Thymus (tissue), 11 donors: ENCODE results near the gene MAPK11. TPM values are rescaled to one million over a fixed set of nuclear protein-coding genes. Genes with fewer than 3 reads are reported as not detected.

Source experiments
- DNase-seq, 9 donors: peaks; one replicate each; pipeline ENCODE4 v3.0.0-alpha.2; 2013; ENCODE audit warnings: low spot score in 9 of 9, low read depth in 6 of 9, missing footprints in 1 of 9
- H3K27ac ChIP-seq, 2 donors: one replicate each; pipeline ENCODE4 v1.5.1; 2013; ENCODE audit warnings: control low read depth in 1 of 2, low read depth in 1 of 2, low read length in 1 of 2, mild to moderate bottlenecking in 1 of 2, moderate library complexity in 1 of 2
- H3K27me3 ChIP-seq, 2 donors: one replicate each; pipeline ENCODE4 v1.5.1; 2013; ENCODE audit warnings: low read length in 1 of 2; ENCODE audit not compliant: control insufficient read depth in 2 of 2, insufficient read depth in 1 of 2
- H3K36me3 ChIP-seq, 2 donors: one replicate each; pipeline ENCODE4 v1.5.1; 2013; ENCODE audit warnings: low read length in 1 of 2, mild to moderate bottlenecking in 1 of 2, moderate library complexity in 1 of 2; ENCODE audit not compliant: control insufficient read depth in 2 of 2, insufficient read depth in 2 of 2
- H3K4me1 ChIP-seq, 2 donors: one replicate each; pipeline ENCODE4 v1.5.1; 2013; ENCODE audit warnings: low read length in 2 of 2; ENCODE audit not compliant: control insufficient read depth in 2 of 2, insufficient read depth in 2 of 2
- H3K4me3 ChIP-seq, 2 donors: one replicate each; pipeline ENCODE4 v1.5.1; 2013; ENCODE audit warnings: low read length in 2 of 2, control low read depth in 1 of 2, mild to moderate bottlenecking in 1 of 2
- H3K9me3 ChIP-seq, 2 donors: one replicate each; pipeline ENCODE4 v1.5.1; 2013; ENCODE audit warnings: low read length in 1 of 2, mild to moderate bottlenecking in 1 of 2; ENCODE audit not compliant: control insufficient read depth in 2 of 2, insufficient read depth in 1 of 2
- WGBS: extraction: QIAGEN DNeasy Blood & Tissue Kit; methylation state at CpG from one replicate; pipeline ENCODE4 v1.1.7; 2013; 5-methylcytosine and 5-hydroxymethylcytosine counted together
- polyA plus RNA-seq: library from polyadenylated mRNA; stranded (reverse); fragments of 200-250 nt; gene quantifications from one replicate; pipeline ENCODE4 v1.2.3, GENCODE V29; 2013
- total RNA-seq: library from RNA; stranded (reverse); fragments of 120-200 nt; gene quantifications from one replicate; pipeline ENCODE4 v1.2.4, GENCODE V29; 2013
- donor health status: healthy.

MAPK11 gene
- total and polyA plus RNA-seq, 2 donors = 3.7 to 17.7 TPM

- H3K36me3 ChIP-seq = peaks cover 80 to 82% of the 10 kb centered on the region in 2 donors
- WGBS = 92% methylated on average over 17 of the region's 17 CpGs
- no peak overlapping the region for H3K4me3 ChIP-seq
- peaks cover 1 to 2% of the 10 kb centered on the region in 2 donors for H3K9me3 ChIP-seq
- no peak overlapping the region for H3K27ac ChIP-seq
- H3K27me3 ChIP-seq = no peaks in the 10 kb centered on the region
- no peaks in the 10 kb centered on the region for H3K4me1 ChIP-seq
- DNase-seq = no peak
These were observed 54.7 kb downstream of the MAPK11 start for GRCh38 chr22:50215297-50216054.

Other genes starting within 250 kb of the MAPK11 start
- gene TTLL8, start 212.1 kb downstream of the MAPK11 start, total RNA-seq = not detected
- gene TTLL8, start 212.1 kb downstream of the MAPK11 start, polyA plus RNA-seq = not detected
- 2.4 TPM for gene MLC1, start 185.0 kb downstream of the MAPK11 start, total RNA-seq
- 0.48 TPM for gene MLC1, start 185.0 kb downstream of the MAPK11 start, polyA plus RNA-seq
- gene MOV10L1, start 180.4 kb downstream of the MAPK11 start, total RNA-seq = 0.14 TPM
- gene MOV10L1, start 180.4 kb downstream of the MAPK11 start, polyA plus RNA-seq = 0.32 TPM
- gene PANX2, start 99.6 kb downstream of the MAPK11 start, total RNA-seq = 0.09 TPM
- 1.6 TPM for gene PANX2, start 99.6 kb downstream of the MAPK11 start, polyA plus RNA-seq
- 31.1 TPM for gene TRABD, start 84.5 kb downstream of the MAPK11 start, total RNA-seq
- gene TRABD, start 84.5 kb downstream of the MAPK11 start, polyA plus RNA-seq = 102 TPM
- gene SELENOO, start 69.4 kb downstream of the MAPK11 start, total RNA-seq = 17.4 TPM
- 62.1 TPM for gene SELENOO, start 69.4 kb downstream of the MAPK11 start, polyA plus RNA-seq
- gene TUBGCP6, start 25.4 kb downstream of the MAPK11 start, total RNA-seq = 29.2 TPM
- 96.6 TPM for gene TUBGCP6, start 25.4 kb downstream of the MAPK11 start, polyA plus RNA-seq
- gene HDAC10, start 19.1 kb downstream of the MAPK11 start, total RNA-seq = 11.6 TPM
- gene HDAC10, start 19.1 kb downstream of the MAPK11 start, polyA plus RNA-seq = 61.6 TPM
- gene MAPK12, start 8.7 kb downstream of the MAPK11 start, total RNA-seq = 2.2 TPM
- gene MAPK12, start 8.7 kb downstream of the MAPK11 start, polyA plus RNA-seq = 8.2 TPM
- gene PLXNB2, start 37.3 kb upstream of the MAPK11 start, total RNA-seq = 13.1 TPM
- 53.2 TPM for gene PLXNB2, start 37.3 kb upstream of the MAPK11 start, polyA plus RNA-seq
- 1.4 TPM for gene DENND6B, start 56.6 kb upstream of the MAPK11 start, total RNA-seq
- gene DENND6B, start 56.6 kb upstream of the MAPK11 start, polyA plus RNA-seq = 8.3 TPM
- 45.7 TPM for gene PPP6R2, start 72.9 kb upstream of the MAPK11 start, total RNA-seq
- 45.4 TPM for gene PPP6R2, start 72.9 kb upstream of the MAPK11 start, polyA plus RNA-seq
- gene SBF1, start 204.7 kb upstream of the MAPK11 start, total RNA-seq = 56.7 TPM
- 88.2 TPM for gene SBF1, start 204.7 kb upstream of the MAPK11 start, polyA plus RNA-seq
- 1.5 TPM for gene ADM2, start 211.2 kb upstream of the MAPK11 start, total RNA-seq
- gene ADM2, start 211.2 kb upstream of the MAPK11 start, polyA plus RNA-seq = 1.4 TPM
- gene MIOX, start 216.5 kb upstream of the MAPK11 start, total RNA-seq = 0.61 TPM
- 1.7 TPM for gene MIOX, start 216.5 kb upstream of the MAPK11 start, polyA plus RNA-seq
- 23.5 TPM for gene LMF2, start 237.3 kb upstream of the MAPK11 start, total RNA-seq
- 90.2 TPM for gene LMF2, start 237.3 kb upstream of the MAPK11 start, polyA plus RNA-seq
- 57.6 TPM for gene NCAPH2, start 237.8 kb upstream of the MAPK11 start, total RNA-seq
- 40.8 TPM for gene NCAPH2, start 237.8 kb upstream of the MAPK11 start, polyA plus RNA-seq